Stimulated activated CD8-positive, alpha-beta memory T cell treated with anti-CD3 and anti-CD28 coated beads, Interleukin-7, amount 100 ng/mL, for 24 hours (primary cell): Measurements from ENCODE around the gene PROK1.

Experiments used
- DNase-seq: peaks from one replicate; pipeline ENCODE4 v3.0.0-alpha.2; 2020; ENCODE audit warnings: low read depth

PROK1 gene

GRCh38 chr1:110465814-110466380, 14.9 kb downstream of the PROK1 start:
- DNase-seq: no peak

- DNase-seq: no peak
Observed at GRCh38 chr1:110466646-110467280, 15.8 kb downstream of the PROK1 start.

GRCh38 chr1:110471131-110471530, 20.2 kb downstream of the PROK1 start:
- no peak for DNase-seq

- DNase-seq: no peak
Observed at GRCh38 chr1:110472546-110472945, 21.6 kb downstream of the PROK1 start.

GRCh38 chr1:110474444-110474843, 23.5 kb downstream of the PROK1 start:
- no peak for DNase-seq

- DNase-seq: no peak
Observed at GRCh38 chr1:110475362-110476027, 24.5 kb downstream of the PROK1 start.

GRCh38 chr1:110476028-110476765, 25.2 kb downstream of the PROK1 start:
- no peak for DNase-seq

DNA sequence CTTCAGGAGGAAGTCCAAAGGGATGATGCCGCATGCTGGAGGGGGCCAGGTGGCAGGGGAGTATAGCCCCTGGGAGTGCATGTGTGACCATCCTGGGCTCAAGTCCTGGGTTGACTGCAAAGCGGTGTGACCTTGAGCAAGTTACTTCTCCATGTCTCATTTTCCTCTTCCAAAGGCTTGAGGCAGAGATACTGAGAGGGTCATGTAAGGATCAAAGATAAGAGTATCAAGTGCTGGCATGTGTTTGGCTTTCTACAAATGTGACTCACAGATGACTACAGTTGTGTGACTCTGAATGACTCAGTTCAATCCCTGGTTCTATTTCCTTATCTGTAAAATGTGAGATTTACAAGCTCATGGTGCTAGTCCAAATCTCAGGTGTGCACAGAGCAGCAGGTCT, 26.1 kb downstream of the PROK1 start:
- no peak for DNase-seq

DNA sequence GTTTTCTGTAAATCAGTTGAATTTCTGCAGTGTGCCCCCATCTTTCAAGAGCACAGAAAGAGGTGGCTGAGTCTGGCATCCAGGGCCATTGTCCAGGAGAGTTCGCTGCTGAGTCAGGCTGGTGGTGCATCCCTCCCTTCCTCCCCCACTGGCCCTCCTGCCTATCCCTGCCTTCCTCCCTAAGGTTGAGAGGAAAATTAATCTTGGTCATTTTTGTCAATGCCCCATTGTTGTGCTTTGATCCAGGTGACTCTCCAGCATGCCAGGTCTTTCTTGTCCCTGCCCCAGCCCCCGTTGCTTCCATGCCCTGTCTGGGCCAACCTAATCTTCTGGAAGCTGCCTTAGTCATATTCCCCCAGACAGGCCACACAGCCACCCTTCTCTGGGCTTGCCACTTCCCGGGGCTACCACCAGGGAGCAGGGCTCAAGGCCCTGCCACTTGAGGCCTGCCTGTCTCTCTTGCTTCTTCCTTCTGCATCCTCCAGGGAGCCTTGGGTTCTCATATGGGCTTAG, 26.6 kb downstream of the PROK1 start:
- DNase-seq: no peak

GRCh38 chr1:110477967-110478640, 27.2 kb downstream of the PROK1 start:
- DNase-seq: no peak

DNA sequence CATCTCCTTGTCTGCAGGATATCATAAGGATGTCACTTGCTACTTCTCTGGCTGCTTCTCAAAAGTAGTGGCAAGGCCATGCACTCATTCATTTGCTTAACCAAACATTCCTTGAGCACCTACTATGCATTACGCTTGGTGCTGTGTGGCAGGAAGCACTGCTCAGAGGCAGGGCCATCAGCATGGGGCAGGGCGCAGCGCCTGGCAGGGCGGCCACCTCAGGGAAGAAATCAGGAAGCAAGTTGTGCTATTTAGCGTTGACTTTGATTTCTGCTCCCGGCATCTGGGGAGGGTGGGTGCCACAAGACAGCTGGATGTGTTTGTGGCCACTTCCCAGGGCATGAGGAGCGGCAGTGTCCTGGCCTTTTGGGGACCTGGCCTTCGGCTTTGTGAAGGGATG, 27.9 kb downstream of the PROK1 start:
- DNase-seq: no peak

DNA sequence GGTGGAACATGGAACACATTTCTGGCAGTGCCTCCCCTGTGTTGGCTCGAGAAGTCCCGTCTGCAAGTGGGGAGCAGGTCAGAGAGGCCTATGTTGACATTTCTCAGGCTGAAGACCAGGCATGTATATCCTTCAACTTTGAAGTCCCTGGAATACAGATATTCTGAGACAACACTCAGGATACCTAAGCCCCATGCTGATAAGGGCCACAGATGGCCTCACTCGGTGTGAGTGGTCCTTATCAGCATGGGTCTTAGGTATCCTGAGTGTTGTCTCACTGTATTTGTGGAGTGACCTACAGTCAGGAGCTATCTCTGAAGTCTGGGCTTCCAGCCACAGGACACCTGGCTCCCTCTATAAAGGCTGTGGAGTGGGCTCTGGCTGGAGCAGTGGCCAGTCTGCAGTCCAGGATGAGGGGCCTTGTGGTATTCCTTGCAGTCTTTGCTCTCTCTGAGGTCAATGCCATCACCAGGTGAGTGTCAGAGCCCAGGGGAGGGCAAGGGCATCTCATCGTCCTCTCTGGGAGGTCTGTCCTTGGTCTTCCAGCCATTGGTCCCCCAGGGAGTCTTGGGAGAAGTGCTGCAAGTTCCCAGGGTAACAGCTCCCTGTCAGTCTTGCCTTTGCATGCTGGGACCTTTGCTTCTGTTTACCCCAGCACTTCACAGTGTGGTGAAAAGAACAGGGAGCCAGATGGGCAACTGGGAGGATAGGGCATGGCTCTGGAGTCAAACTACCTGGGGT, 29.6 kb downstream of the PROK1 start:
- no peak for DNase-seq

DNA sequence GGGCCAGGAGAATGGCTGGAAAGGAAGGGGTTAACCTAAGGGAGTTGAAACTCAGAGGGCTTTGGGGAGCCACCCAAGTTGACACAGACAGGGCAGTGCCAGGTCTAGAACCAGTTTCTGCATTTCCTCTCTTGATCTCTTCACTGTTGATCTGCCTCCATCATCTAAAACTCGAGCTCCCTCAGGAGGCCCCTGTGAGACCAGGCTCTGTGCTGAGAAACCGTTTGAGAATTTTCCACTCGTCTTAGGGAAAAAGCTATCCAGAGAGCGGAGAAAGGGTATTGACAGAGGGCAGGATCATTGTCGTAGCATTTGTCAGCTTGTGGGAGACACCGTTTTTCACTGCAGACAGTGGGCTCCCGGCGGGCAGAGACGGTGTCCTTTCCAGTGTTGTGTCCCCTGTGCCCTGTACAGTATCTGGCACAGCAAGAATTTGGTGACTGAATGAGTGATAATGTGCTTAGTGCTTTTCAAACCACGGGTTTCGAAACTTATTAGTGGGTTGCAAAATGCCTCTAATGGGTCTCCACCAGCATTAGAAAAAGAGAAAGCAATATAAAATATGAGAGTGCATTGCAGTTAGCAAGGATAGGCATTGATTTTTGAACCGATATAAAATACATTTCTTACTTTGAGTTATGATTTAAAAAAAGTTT, 31.1 kb downstream of the PROK1 start:
- no peak for DNase-seq

- no peak for DNase-seq
Observed at GRCh38 chr1:110482662-110483307, 31.8 kb downstream of the PROK1 start.

DNA sequence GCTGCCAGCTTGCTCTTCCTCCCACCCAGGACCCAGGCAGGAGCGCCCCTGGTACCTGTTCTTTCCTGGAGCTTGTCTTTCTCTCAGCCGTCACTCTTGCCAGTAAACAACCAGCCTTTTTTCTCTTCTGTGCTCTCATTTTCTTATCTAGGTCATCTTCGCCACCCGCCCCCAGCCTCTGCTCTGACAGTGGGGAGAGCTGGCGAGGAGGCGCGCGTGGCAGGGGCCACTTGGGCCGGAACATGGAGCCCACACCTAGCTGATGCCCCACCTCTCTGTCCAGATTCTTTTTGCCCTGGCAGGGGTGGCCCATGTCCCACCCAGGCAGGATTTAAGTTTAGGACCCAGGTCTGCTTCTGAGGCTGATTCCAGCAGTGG, 32.3 kb downstream of the PROK1 start:
- no peak for DNase-seq

- DNase-seq: no peak
Observed at GRCh38 chr1:110484801-110485200, 33.9 kb downstream of the PROK1 start.

- DNase-seq: no peak
Observed at GRCh38 chr1:110485725-110486124, 34.8 kb downstream of the PROK1 start.

- no peak for DNase-seq
Observed at GRCh38 chr1:110487726-110488125, 36.8 kb downstream of the PROK1 start.

DNA sequence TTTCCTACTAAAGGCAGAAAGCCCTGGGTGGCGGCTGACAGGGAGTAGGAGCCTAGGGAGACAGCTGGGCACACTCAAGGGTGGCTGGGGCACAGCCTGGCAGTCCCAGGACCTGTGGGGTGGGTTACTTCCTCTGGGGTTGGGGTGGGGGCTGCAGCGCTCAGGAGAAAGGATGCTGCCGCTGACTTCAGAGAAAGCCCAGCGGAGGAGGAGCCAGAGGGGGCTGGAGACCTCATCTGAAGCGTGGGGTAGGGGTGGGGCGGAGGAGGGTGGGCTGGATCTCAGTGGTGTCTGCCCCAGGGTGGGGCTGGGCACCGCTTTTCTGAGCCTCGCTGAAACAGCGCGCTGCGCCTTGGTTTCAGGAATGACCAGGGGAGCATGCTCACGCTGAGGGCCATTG, 37.2 kb downstream of the PROK1 start:
- DNase-seq: no peak

DNA sequence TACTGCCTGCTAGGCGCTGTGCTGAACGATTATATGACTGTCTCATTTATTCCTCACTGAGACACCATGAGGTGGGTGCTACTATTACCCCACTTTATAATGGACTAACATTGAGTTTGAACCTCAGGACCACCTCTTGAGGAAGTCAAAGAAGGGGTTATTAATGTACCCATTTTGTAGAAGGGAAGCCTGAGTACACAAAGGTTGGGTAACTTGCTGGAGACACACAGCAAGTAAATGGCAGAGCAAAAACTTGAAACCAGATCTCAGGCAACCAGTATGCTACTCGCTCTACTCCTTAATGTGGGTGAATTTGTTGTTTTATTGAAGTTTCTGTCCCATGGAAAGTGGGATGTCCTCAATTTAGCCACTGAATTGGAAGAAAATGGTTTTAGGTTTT, 37.9 kb downstream of the PROK1 start:
- DNase-seq: no peak

- no peak for DNase-seq
Observed at GRCh38 chr1:110489406-110489805, 38.5 kb downstream of the PROK1 start.
